Mammary epithelial cell (primary cell): Measurements from ENCODE around the gene IRX5.

Experiments used
- CTCF ChIP-seq, 2 donors: IDR thresholded peaks in 1 of 2; conservative IDR thresholded peaks in 1 of 2; 2 replicates each; pipeline ENCODE4 v1.5.1; 2011 to 2012; ENCODE audit warnings: inconsistent platforms in 2 of 2, low read length in 2 of 2, mild to moderate bottlenecking in 2 of 2, control low read depth in 1 of 2, low read depth in 1 of 2; ENCODE audit not compliant: insufficient read depth in 1 of 2; ENCODE audit errors: extremely low read depth in 1 of 2
- EZH2 ChIP-seq: IDR thresholded peaks from 2 replicates; pipeline ENCODE4 v1.6.1; 2012; ENCODE audit warnings: low read length, inconsistent platforms, borderline replicate concordance

- TF ChIP-seq CTCF (conservative IDR thresholded peaks at IDR 0.05 in 1 of 2, IDR thresholded peaks at IDR 0.05 in 1 of 2; ENCODE audit: extremely low read depth in 1 of 2, insufficient read depth in 1 of 2, low read depth in 1 of 2, low read length in 2 of 2), result no peak
- no peak for TF ChIP-seq EZH2
These were observed 38.1 kb downstream of the IRX5 start for GRCh38 chr16:54968784-54969183.
